GM18526 (cell line): ENCODE data around the gene ARFRP1.

ENCODE experiments used
- POLR2A ChIP-seq: IDR thresholded peaks from 3 replicates; pipeline ENCODE4 v1.6.1; 2011; ENCODE audit not compliant: insufficient read length; ENCODE audit errors: extremely low read depth

ARFRP1 gene

GRCh38 chr20:63686094-63686491, 21.7 kb downstream of the ARFRP1 start:
- no peak for TF ChIP-seq POLR2A

DNA sequence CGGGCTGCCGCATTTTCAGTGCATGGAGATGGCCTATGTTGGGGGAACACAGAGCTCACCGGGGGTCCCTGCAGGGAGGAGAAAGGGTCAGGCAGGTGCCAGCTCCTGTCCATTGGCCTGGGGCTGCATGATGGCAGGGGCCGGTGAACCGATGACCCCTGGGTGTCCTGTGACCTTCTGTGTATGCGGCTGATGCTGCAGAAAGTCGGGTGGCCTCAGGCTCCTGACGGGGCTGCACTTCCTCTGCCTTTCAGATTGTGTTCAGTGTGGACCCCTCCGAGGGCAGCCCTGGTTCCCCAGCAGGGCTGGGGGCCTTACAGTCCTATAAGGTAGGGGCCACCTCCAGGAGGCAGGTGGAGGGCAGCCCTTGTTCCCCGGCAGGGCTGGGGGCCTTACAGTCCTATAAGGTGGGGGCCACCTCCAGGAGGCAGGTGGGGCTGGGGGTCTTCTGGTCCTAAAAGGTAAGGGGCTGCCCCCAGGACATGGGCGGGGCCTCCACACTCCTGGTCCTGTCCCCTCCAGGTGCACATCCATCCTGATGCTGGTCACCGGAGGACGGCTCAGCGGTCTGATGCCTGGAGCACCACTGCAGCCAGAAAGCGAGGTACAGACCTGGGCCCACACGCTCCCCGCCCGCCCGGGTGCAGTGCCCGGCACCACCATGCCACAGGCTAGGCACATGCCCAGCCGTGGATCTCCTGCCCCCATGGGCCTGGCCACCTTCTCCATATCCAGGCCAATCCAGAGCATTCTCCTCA, 22.3 kb downstream of the ARFRP1 start:
- TF ChIP-seq POLR2A, result no peak

DNA sequence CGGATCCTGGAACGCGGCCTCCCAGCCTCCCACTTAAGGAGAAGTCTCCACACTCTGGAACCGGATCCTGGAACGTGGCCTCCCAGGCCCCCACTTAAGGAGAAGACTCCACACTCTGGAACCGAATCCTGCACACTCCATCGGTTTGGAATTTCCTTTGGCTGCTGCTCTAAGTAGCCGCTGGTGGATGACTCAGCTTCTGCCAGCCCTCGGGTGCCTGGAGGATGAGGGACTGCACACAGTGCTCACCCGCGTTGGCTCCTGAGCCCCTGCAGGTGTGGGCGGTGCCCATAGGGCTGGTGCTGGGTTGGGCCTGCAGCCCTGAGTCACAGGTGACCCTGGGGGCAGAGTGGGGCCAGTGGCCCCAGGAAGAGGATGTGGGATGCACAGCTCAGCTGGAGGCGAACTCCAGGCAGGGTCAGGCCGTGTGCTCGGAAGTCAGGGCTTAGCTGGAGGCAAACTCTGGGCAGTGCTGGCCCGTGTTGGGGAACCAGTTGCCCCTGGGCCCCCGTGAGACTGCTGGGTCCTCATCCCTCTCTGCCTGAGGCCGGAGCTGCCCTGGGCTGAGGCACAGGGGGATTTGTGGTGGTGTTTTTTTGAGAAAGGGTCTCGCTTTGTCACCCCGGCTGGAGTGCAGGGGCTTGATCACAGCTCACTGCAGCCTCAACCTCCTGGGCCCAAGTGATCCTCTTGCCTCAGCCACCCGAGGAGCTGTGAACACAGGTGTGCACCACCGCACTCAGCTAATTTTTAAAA, 25.2 kb downstream of the ARFRP1 start:
- TF ChIP-seq POLR2A, result no peak

DNA sequence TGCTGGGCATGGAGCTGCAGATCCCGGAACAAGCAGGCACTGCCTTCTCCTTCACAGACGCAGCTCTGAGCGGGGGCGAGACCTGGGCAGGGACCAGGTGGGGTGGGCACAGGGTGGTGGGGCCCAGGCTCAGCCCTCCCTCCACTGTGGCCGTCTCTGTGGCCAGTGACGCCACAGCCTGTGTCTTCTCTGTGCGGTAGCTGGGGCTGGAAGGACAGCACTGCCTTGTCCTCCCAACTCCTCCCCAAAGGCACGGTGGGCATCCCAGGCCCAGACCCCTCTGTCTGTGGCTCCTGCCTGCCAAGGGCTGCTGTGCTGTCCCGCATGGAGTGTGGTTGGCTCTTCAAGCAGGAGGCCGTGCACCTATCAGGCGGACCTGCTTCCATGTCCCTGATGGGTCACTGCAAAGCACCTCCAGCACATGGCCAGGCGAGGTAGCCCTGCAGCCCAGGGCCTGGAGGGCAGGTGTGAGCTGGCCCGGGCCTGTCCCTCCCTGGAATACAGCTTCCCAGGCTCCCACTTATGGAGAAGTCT, 26.1 kb downstream of the ARFRP1 start:
- no peak for TF ChIP-seq POLR2A

GRCh38 chr20:63680857-63681608, 26.7 kb downstream of the ARFRP1 start:
- TF ChIP-seq POLR2A, result no peak

- no peak for TF ChIP-seq POLR2A
These were observed 27.3 kb downstream of the ARFRP1 start for GRCh38 chr20:63680427-63680826.

DNA sequence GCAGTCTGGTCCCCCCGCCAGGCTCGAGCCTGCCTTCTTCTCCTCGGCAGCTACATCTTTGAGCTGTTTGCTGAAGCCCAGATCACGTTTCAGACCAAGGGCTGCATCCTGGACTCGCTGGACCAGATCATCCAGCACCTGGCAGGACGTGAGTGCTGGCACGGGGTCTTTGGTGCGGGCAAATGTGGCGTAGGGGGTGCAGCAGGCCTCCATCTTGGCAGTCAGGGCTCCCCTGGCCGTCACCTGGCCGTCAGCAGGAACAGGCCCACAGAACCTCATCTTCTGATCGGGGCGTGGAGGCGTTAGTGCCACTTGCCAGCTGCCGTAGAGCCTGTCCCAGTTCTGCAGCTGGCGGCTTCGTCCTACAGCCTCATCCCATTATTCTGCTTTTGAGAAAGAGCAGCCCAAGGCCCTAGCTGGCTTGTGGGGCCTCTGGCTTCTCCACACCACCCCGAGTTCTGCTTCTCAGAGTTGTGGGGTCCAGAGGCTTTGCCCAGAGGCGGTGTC, 27.9 kb downstream of the ARFRP1 start:
- TF ChIP-seq POLR2A, result no peak

GRCh38 chr20:63678667-63679465, 28.9 kb downstream of the ARFRP1 start:
- no peak for TF ChIP-seq POLR2A

DNA sequence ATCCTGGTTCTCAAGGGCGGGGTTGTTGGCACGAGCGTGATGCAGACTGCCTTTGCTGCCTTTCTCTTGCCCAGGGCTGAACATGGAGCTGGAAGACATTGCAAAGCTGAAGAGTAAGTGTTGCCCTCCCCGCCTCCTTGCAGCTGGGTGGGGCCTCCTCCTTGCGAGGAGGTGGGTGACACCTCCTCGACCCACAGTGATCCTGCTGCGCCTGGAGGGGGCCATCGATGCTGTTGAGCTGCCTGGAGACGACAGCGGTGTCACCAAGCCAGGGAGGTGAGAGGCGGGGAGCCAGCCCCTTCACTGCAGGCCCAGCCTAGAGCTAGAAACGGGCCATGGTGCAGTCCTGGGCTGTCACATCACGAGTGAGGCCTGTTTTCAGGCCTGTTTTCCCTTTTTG, 29.7 kb downstream of the ARFRP1 start:
- no peak for TF ChIP-seq POLR2A

DNA sequence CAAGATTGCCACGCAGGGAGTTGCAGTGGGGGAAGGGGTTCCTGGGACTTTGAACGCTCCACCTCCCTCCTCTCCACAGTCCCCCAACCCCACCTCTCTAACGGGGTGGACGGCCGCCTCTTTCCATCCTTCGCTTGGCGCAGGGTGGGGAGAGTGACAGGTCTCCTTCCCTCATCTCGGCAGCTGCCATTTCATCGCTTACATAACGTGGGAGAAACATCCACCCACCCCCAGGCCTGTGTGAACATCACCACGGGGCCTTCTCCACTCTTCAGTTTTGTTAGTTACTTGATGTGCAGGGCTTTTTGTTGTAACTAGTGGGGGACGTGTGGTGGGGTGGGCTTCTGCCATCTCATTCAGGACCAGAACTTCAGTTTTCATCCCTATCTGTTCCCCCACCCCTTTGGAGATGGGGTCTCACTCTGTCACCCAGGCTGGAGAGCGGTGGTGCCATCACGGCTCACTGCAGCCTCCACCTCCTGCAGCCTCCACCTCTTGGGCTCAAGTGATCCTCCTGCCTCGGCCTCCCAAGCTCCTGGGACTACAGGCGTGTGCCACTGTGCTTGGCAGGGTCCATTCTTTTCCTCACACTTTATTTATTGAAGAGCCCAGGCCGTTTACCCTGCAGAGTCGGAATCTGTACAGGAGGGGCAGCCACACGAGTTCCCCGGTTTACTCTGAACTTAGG, 32.0 kb downstream of the ARFRP1 start:
- TF ChIP-seq POLR2A, result no peak

- no peak for TF ChIP-seq POLR2A
These were observed 33.8 kb downstream of the ARFRP1 start for GRCh38 chr20:63673951-63674350.

DNA sequence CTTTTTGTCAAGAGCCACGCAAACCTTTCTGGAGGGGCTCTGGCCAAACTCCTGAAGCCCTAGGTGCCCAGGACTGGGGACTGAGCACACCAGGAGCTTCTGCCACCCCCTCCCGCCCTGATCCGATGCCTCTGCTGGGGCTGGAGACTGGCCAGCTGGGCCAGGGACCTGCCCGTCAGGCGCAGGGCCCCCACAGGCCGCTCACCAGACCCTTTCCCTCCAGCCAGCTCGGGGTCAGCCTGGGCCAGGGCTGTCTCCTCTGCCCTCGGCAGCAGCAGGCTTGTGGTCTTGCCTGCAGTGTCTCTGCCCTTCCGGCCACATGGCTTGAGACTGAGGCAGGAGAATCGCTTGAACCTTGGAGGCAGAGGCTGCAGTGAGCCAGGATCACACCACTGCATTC, 35.1 kb downstream of the ARFRP1 start:
- TF ChIP-seq POLR2A, result no peak

- no peak for TF ChIP-seq POLR2A
These were observed 39.4 kb downstream of the ARFRP1 start for GRCh38 chr20:63668351-63668750.

DNA sequence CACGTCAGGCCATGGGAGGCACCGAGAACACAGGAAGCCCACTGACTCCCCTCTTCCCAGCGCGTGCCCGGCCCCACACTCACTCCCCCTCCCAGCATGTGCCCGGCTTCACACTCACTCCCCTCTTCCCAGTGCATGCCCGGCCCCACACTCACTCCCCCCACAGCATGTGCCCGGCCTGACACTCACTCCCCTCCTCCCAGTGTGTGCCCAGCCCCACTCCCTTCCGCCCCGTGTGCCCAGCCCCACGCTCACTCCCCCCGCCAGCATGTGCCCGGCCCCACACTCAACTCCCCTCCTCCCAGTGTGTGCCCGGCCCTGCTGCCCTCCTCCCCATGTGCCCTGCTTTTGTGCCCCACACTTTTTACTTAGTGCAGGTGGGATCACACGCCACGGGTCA, 39.9 kb downstream of the ARFRP1 start:
- no peak for TF ChIP-seq POLR2A

GRCh38 chr20:63665708-63666107, 42.1 kb downstream of the ARFRP1 start:
- TF ChIP-seq POLR2A, result no peak
